Measurements from ENCODE around the gene CCDC181.
"Not testable (repeated sequence)": the region's sequence is repeated elsewhere in the genome, so short reads cannot be mapped to it uniquely, and the experiment has no call there.

Gene CCDC181

DNA sequence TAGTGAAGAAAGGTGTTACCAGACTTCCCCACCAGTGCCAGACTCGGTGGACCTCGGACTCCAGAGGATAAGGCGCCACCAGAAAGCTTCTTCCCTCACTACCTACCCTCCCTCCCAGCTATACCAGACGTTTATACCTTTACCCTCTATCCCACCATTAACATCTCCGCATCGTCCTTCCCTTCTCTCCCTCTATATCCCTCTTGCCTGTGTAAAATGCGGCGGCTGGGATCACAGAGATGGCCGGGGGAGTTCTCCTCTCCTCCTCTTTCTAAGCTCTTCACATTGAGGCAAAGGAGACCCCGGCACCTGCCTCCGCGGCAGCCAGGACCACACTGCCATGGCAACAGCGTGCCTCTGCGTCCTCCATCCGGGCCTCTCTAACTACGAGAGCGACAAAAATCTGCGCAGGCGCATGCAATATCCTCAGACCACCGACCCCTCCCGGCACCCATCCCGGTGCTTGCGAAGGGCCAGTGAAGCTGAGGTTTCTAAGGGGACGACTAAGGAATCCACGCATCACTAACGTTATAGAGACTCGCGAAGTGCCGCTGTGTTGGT is at the start of gene CCDC181:
Gene CCDC181, minus strand, starts transcription at position 394 of the 561 bp plus-strand sequence. CDS start 2,547 bp downstream, outside the sequence.
- FAIRE-seq: no peak

DNA sequence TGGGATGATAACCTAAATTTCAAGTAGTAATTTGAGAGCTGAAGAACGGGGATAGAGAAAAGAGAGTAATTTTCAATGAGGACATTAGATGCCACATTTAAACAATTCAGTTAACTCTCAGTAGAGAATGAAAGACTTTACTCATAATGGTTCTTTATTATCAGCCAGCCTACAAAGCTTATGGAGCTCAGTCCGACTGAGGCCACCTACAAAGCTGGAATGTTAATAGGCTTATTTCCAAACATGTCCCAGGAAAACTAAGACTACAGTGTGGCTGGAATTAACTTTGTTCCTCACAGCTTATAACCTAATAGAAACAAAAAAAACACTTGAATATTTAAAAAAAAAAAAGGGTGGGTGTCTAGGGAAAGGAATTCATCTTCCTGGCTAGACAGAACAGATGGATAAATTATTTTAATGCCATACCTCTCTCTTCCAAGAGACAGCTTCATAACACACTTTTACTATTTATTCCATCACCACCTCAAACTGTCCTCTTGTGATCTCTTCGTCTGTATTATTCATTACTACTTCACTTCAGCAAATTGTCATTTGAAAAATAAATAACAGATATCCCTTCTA is 48.6 kb upstream of the CCDC181 start:
- no peak for FAIRE-seq

DNA sequence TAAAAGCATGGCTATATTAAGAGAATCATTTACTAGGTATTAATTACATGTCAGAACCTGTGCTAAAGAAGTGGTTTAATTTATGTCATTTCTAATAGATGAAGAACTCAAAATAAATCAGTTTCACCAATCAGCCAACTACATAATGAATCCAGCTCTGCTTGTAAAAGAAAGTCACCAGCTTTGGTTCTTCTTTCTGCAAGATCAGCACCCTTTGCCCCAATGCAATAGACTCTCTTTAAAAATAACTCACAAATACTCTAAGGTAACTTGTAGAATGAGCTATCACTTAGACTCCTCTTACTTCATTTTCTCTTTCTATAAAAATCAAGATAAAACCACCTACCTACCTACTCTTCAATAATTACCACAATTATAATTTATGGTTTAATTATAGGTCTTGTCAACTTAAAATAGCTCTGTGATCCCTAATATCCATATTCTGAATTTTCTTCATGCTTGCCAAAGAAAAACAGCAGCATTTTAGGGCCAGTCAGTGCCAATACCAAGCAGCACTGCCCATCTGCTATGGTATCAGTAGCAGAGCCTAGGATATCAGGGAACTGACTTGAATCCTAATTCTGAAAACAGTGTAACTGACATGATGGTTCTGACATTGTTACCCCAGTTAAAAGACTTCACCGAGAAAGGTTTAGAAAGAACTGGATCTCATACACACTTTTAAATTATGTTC is 47.2 kb upstream of the CCDC181 start:
- no peak for FAIRE-seq

DNA sequence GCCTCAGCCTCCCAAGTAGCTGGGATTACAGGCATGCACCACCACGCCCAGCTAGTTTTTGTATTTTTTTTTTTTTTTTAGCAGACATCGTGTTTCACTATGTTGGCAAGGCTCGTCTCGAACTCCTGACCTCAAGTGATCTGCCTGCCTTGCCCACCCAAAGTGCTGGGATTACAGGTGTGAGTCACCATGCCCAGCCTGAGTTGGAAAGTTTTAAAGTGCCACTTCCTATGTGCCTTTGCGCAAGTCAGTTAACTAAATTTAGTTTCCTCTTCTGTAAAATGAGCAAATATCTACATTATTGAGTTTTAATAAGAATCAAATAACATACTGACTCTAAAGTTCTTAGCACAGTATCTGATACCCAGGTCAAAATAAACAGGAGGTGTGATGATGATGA is 46.1 kb upstream of the CCDC181 start:
- FAIRE-seq: no peak

- FAIRE-seq: no peak
These were observed 45.5 kb upstream of the CCDC181 start for GRCh38 chr1:169472738-169473137.

DNA sequence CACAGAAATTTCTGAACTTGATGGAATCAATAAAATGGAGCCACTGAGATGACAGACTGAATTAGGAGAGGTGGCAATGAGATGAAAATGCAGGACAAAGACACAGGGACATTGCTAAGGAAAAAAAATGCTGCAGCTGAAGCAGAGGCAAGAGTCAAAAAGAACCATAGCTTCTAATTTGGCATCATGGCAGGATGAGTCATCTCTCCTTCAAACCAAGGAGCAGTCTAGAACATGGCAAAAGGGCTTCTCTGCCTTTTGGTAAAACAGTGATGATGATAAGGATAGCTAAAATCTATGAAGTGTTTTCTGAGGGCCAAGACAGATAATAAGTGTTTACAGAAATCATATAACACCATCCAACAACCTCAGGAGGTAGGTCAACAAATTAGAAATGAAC is 41.7 kb upstream of the CCDC181 start:
- FAIRE-seq: no peak

- peak; percentile 55 for FAIRE-seq
These were observed 39.3 kb upstream of the CCDC181 start for GRCh38 chr1:169466259-169467230.

GRCh38 chr1:169465281-169465680 is 38.0 kb upstream of the CCDC181 start:
- FAIRE-seq: no peak

- FAIRE-seq: no peak
These were observed 35.1 kb upstream of the CCDC181 start for GRCh38 chr1:169462385-169462784.

- FAIRE-seq: no peak
These were observed 34.2 kb upstream of the CCDC181 start for GRCh38 chr1:169461390-169462000.

DNA sequence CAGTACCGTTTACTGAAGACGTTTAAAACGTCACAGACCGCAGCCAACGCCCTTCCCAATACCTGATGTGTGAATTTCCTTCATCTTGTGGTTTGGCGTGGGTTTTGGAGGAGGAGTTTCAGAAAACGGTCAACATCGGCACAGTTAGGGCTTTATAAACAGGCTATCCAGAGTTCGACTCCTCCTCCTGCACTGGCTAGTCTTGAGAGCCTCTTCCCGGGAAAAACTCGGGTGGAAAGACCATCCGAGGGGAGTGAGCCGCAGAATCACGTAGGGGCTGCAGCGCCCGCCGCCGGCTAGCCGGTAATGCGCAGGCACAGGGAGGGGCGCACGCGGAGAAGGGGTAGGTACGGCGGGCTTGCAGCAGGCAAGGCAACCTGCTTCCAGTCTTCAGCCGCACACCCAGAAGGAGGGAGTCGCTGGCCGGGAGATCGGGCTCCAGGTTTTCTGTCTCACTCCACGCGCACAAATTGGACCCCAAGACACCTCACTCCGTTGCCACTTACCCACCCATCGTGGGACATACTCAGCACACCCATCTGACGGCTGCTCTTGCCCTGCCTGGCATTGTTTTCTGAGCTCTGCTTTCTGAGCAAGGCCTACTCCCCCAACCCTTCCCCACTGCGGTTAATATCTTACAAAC is 33.0 kb upstream of the CCDC181 start:
- no peak for FAIRE-seq

GRCh38 chr1:169457443-169457842 is 30.2 kb upstream of the CCDC181 start:
- FAIRE-seq: no peak

- no peak for FAIRE-seq
These were observed 28.8 kb upstream of the CCDC181 start for GRCh38 chr1:169456029-169456428.

DNA sequence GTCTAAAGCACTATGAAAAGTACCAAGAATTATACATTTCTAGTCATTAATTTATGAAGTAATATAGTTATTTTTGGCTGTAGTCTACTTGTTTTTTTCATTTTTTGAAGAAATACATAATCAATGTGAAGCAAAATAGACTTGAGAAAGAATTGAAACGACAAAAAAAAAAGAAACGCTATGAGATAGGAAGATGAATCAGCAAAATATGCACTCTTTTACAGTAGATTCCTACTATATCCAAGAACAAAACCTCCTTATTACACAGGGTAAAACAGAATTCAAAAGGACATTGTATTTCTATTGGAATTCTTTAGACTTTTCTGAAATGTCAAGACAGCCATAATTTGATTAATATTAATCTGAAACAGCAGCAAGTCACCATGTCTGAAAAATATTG is 25.6 kb upstream of the CCDC181 start:
- FAIRE-seq: no peak

- no peak for FAIRE-seq
These were observed 24.0 kb upstream of the CCDC181 start for GRCh38 chr1:169451218-169451824.

GRCh38 chr1:169443923-169444322 is 16.6 kb upstream of the CCDC181 start:
- no peak for FAIRE-seq

DNA sequence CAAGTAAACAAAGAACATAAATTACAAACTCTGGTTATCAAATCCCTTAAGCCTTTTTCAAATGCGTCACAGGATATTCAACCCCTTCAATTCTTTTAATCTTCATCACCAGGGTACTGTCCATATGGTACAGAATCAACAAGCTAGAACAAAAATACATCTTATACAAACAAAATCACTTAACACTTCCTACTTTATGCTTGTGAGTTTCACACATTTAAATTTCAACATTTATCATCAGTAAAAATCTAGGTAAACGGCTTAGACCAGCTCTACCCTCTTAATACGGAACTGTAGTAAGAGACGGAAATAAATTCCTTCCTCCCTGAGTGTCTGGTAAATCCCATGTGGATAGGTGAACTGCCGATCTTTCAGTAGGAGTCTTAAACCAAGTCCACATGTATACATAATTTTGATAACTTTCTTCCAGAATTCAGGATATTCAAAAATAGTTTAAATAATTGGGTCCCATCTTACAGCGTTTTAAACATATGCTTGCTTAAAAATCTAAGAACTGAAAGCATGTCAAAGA is 1.0 kb downstream of the CCDC181 start:
- FAIRE-seq: no peak

- FAIRE-seq: no peak
These were observed 6.0 kb downstream of the CCDC181 start for GRCh38 chr1:169421309-169421708.

DNA sequence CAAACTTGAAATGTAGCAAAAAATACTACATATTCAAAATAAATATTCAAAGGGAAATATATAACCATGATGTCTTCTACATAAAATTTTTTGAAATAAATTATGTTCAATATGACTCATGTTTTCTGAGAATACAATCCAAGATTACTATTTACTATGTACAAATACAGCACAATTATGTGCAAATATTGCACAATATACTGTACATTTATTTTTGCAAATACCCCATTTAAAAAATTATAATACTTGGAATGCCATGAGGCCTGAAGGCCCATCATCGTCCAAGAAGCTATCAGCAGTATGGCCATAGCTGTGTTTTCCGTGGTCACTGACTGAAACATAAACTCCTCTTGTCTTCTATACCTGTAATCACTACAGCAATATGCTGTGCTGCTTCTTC is 12.3 kb downstream of the CCDC181 start:
- FAIRE-seq: no peak

DNA sequence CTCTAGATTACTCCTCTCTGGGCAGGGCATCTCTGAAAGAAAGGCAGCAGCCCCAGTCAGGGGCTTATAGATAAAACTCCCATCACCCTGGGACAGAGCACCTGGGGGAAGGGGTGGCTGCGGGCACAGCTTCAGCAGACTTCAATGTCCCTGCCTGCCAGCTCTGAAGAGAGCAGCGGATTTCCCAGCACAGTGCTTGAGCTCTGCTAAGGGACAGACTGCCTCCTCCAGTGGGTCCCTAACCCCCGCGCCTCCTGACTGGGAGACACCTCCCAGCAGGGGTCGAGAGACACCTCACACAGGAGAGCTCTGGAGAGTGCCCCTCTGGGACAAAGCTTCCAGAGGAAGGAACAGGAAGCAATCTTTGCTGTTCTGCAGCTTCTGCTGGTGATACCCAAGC is 18.9 kb downstream of the CCDC181 start:
- FAIRE-seq: not testable (repeated sequence)

- not testable (repeated sequence) for FAIRE-seq
These were observed 24.7 kb downstream of the CCDC181 start for GRCh38 chr1:169402578-169402977.

DNA sequence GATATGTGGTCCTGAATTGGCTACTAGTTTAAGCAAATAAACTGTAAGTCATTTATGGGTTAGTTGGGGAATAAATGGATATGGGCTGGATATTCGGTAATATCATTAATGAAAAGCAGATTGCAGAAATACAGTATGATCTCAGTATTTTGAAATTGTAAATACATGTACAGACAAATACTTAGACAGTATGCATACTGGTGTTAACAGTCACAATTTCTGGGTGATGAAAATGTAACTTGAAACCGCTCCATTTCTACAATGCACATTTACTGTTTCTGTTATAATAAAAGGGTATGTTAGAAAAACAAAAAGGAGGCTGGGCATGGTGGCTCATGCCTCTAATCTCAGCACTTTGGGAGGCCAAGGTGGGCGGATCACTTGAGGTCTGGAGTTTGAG is 31.3 kb downstream of the CCDC181 start:
- no peak for FAIRE-seq
